GM23338 (cell line): ENCODE measurements around the gene MYH4. TPM values are rescaled to one million over a fixed set of nuclear protein-coding genes. Genes with fewer than 3 reads are reported as not detected.
A peak's percentile ranks its signal among the peaks of the same experiment; 100 is the strongest.

ENCODE experiments used
- ATAC-seq: fragments of 200-7000 bp; cut with Tn5 transposase; 3 replicates; pipeline ENCODE4 v1.9.1; 2020
- DNase-seq: peaks from one replicate; pipeline ENCODE4 v3.0.0-alpha.2; 2015; ENCODE audit warnings: low spot score
- H2AFZ ChIP-seq: fragments of 200-600 bp; sonication (generic); 2 replicates; pipeline ENCODE4 v1.8.0; 2016; ENCODE audit warnings: antibody characterized with exemption, mild to moderate bottlenecking, moderate library complexity
- H3F3A ChIP-seq: fragments of 200-600 bp; sonication (generic); replicated peaks from 2 replicates; pipeline ENCODE4 v1.8.0; 2017; ENCODE audit warnings: antibody characterized with exemption, mixed run types, low read depth
- H3K27ac ChIP-seq: fragments of 200-600 bp; sonication (generic); 2 replicates; pipeline ENCODE4 v1.6.1; 2016; ENCODE audit warnings: low read depth
- H3K27me3 ChIP-seq: fragments of 200-600 bp; sonication (generic); 2 replicates; pipeline ENCODE4 v1.8.0; 2016; ENCODE audit warnings: mild to moderate bottlenecking, mixed run types, moderate library complexity; ENCODE audit not compliant: insufficient read depth
- H3K36me3 ChIP-seq: fragments of 200-600 bp; sonication (generic); 2 replicates; pipeline ENCODE4 v1.8.0; 2016; ENCODE audit warnings: mild to moderate bottlenecking; ENCODE audit not compliant: insufficient read depth
- H3K4me1 ChIP-seq: fragments of 200-600 bp; sonication (generic); 2 replicates; pipeline ENCODE4 v1.8.0; 2016; ENCODE audit warnings: mild to moderate bottlenecking, moderate library complexity; ENCODE audit not compliant: insufficient read depth
- H3K4me2 ChIP-seq: fragments of 200-600 bp; sonication (generic); 2 replicates; pipeline ENCODE4 v1.7.1; 2017; ENCODE audit warnings: mixed run types
- H3K4me3 ChIP-seq: fragments of 200-600 bp; sonication (generic); 2 replicates; pipeline ENCODE4 v1.6.1; 2016; ENCODE audit warnings: mixed run types
- H3K79me2 ChIP-seq: fragments of 200-600 bp; sonication (generic); replicated peaks from 2 replicates; pipeline ENCODE4 v1.8.0; 2017; ENCODE audit warnings: mild to moderate bottlenecking; ENCODE audit not compliant: insufficient read depth
- H3K9me2 ChIP-seq: fragments of 200-600 bp; sonication (generic); 2 replicates; pipeline ENCODE4 v1.8.0; 2017; ENCODE audit not compliant: insufficient read depth
- H4K20me1 ChIP-seq: fragments of 200-600 bp; sonication (generic); replicated peaks from 2 replicates; pipeline ENCODE4 v1.8.0; 2017; ENCODE audit warnings: mild to moderate bottlenecking; ENCODE audit not compliant: insufficient read depth
- H3K27ac Mint-ChIP-seq: 2 replicates; pipeline ENCODE4 v1.8.0; 2020; ENCODE audit warnings: inconsistent platforms, mild to moderate bottlenecking, moderate library complexity, mixed read lengths
- H3K27me3 Mint-ChIP-seq: 3 replicates; pipeline ENCODE4 v1.8.0; 2022; ENCODE audit warnings: low read depth, mild to moderate bottlenecking, moderate library complexity, mixed read lengths, inconsistent platforms; ENCODE audit not compliant: insufficient read depth, poor library complexity
- H3K36me3 Mint-ChIP-seq: 3 replicates; pipeline ENCODE4 v1.8.0; 2021; ENCODE audit warnings: low read depth, mild to moderate bottlenecking, inconsistent platforms, moderate library complexity, mixed read lengths
- H3K4me1 Mint-ChIP-seq: 3 replicates; pipeline ENCODE4 v1.8.0; 2020; ENCODE audit warnings: mild to moderate bottlenecking, inconsistent platforms, mixed read lengths
- H3K4me3 Mint-ChIP-seq: 3 replicates; pipeline ENCODE4 v1.8.0; 2021; ENCODE audit warnings: moderate library complexity, mild to moderate bottlenecking, inconsistent platforms, mixed read lengths
- H3K9me3 Mint-ChIP-seq: 3 replicates; pipeline ENCODE4 v1.8.0; 2020; ENCODE audit warnings: moderate library complexity, mild to moderate bottlenecking, inconsistent platforms, mixed read lengths
- POLR2AphosphoS5 ChIP-seq: IDR thresholded peaks from 2 replicates; pipeline ENCODE4 v1.6.1; 2016; ENCODE audit warnings: antibody characterized with exemption, low read depth
- ZNF114 ChIP-seq: fragments of 250-450 bp; sonication (Bioruptor Pico); IDR thresholded peaks from 2 replicates; pipeline ENCODE4 v1.5.0; 2020; ENCODE audit warnings: mild to moderate bottlenecking, moderate library complexity
- polyA plus RNA-seq: library from polyadenylated mRNA; unstranded; fragments of >200 nt; fragmentation: Nextera tagmentation; extraction: Ambion mirVana; gene quantifications from 2 replicates; pipeline ENCODE4 v1.2.1, GENCODE V29; 2016
- total RNA-seq: library from RNA; depleted of rRNA; stranded (reverse); fragments of >200 nt; shearing (Covaris generic); gene quantifications from 2 replicates; pipeline ENCODE4 v1.2.3, GENCODE V29; 2014
- TF ChIP-seq, protein P1 (sequence below): fragments of 250-450 bp; sonication (Bioruptor Pico); IDR thresholded peaks from 2 replicates; pipeline ENCODE4 v1.5.0; 2020; ENCODE audit warnings: mild to moderate bottlenecking, moderate library complexity
- TF ChIP-seq, protein P2 (sequence below), 2 experiments: fragments of 200-600 bp in 1 of 2; sonication (generic) in 1 of 2; conservative IDR thresholded peaks; 2 replicates each; pipeline versions ENCODE4 v1.5.1 to v1.6.1; 2016 to 2017; ENCODE audit warnings: antibody characterized with exemption in 2 of 2, low read depth in 2 of 2, mild to moderate bottlenecking in 2 of 2, moderate library complexity in 1 of 2

MYH4 gene
- total and polyA plus RNA-seq, 2 experiments from 2014 or later: not detected

DNA sequence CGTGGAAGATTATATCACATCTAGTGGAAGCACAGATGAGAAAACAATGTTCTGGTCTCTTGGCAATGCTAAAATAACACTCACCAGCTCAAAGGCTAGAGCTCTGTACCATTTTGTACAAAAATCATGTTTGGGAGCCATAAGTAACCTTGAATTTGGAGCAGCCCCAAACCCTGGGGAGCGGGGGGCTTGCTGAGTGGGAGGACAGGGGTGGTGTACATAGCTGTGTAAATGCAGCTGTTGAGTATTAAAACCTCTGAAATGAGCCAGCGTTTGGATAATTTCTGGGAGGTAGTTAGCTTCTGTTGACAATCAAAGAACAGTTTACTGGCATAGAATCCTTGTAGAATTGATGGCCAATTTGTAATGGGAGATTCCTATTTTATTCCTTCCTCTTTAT lies 51.9 kb downstream of the MYH4 start:
- H3K4me3 ChIP-seq: no peak overlapping the region
- H3K27ac Mint-ChIP-seq: peak overlapping the region; percentile 89
- no peak for ATAC-seq
- H3K9me2 ChIP-seq: no peaks in the 10 kb centered on the region
- H3K27me3 Mint-ChIP-seq: no peaks in the 10 kb centered on the region
- no peaks in the 10 kb centered on the region for H3F3A ChIP-seq
- H3K36me3 ChIP-seq: no peaks in the 10 kb centered on the region
- no peaks in the 10 kb centered on the region for H3K27me3 ChIP-seq
- no peaks in the 10 kb centered on the region for H3K79me2 ChIP-seq
- no peak overlapping the region for H3K4me3 Mint-ChIP-seq
- no peak overlapping the region for H3K4me2 ChIP-seq
- H3K9me3 Mint-ChIP-seq: no peaks in the 10 kb centered on the region
- H3K4me1 Mint-ChIP-seq: peaks cover 30% of the 10 kb centered on the region
- H2AFZ ChIP-seq: peak overlapping the region; percentile 28; the same call in 1 of the 2 replicates
- no peaks in the 10 kb centered on the region for H3K36me3 Mint-ChIP-seq
- TF ChIP-seq, protein P1, sequence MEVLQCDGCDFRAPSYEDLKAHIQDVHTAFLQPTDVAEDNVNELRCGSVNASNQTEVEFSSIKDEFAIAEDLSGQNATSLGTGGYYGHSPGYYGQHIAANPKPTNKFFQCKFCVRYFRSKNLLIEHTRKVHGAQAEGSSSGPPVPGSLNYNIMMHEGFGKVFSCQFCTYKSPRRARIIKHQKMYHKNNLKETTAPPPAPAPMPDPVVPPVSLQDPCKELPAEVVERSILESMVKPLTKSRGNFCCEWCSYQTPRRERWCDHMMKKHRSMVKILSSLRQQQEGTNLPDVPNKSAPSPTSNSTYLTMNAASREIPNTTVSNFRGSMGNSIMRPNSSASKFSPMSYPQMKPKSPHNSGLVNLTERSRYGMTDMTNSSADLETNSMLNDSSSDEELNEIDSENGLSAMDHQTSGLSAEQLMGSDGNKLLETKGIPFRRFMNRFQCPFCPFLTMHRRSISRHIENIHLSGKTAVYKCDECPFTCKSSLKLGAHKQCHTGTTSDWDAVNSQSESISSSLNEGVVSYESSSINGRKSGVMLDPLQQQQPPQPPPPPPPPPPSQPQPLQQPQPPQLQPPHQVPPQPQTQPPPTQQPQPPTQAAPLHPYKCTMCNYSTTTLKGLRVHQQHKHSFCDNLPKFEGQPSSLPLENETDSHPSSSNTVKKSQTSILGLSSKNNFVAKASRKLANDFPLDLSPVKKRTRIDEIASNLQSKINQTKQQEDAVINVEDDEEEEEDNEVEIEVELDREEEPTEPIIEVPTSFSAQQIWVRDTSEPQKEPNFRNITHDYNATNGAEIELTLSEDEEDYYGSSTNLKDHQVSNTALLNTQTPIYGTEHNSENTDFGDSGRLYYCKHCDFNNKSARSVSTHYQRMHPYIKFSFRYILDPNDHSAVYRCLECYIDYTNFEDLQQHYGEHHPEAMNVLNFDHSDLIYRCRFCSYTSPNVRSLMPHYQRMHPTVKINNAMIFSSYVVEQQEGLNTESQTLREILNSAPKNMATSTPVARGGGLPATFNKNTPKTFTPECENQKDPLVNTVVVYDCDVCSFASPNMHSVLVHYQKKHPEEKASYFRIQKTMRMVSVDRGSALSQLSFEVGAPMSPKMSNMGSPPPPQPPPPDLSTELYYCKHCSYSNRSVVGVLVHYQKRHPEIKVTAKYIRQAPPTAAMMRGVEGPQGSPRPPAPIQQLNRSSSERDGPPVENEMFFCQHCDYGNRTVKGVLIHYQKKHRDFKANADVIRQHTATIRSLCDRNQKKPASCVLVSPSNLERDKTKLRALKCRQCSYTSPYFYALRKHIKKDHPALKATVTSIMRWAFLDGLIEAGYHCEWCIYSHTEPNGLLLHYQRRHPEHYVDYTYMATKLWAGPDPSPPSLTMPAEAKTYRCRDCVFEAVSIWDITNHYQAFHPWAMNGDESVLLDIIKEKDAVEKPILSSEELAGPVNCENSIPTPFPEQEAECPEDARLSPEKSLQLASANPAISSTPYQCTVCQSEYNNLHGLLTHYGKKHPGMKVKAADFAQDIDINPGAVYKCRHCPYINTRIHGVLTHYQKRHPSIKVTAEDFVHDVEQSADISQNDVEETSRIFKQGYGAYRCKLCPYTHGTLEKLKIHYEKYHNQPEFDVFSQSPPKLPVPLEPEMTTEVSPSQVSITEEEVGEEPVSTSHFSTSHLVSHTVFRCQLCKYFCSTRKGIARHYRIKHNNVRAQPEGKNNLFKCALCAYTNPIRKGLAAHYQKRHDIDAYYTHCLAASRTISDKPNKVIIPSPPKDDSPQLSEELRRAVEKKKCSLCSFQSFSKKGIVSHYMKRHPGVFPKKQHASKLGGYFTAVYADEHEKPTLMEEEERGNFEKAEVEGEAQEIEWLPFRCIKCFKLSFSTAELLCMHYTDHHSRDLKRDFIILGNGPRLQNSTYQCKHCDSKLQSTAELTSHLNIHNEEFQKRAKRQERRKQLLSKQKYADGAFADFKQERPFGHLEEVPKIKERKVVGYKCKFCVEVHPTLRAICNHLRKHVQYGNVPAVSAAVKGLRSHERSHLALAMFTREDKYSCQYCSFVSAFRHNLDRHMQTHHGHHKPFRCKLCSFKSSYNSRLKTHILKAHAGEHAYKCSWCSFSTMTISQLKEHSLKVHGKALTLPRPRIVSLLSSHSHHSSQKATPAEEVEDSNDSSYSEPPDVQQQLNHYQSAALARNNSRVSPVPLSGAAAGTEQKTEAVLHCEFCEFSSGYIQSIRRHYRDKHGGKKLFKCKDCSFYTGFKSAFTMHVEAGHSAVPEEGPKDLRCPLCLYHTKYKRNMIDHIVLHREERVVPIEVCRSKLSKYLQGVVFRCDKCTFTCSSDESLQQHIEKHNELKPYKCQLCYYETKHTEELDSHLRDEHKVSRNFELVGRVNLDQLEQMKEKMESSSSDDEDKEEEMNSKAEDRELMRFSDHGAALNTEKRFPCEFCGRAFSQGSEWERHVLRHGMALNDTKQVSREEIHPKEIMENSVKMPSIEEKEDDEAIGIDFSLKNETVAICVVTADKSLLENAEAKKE (CRISPR knock-in tag): no peak
- TF ChIP-seq POLR2AphosphoS5 (no peak), ZNF114 (no peak)
- peaks cover 24% of the 10 kb centered on the region for H3K4me1 ChIP-seq
- no peaks in the 10 kb centered on the region for H4K20me1 ChIP-seq
- DNase-seq: no peak
- no peak overlapping the region for H3K27ac ChIP-seq

DNA sequence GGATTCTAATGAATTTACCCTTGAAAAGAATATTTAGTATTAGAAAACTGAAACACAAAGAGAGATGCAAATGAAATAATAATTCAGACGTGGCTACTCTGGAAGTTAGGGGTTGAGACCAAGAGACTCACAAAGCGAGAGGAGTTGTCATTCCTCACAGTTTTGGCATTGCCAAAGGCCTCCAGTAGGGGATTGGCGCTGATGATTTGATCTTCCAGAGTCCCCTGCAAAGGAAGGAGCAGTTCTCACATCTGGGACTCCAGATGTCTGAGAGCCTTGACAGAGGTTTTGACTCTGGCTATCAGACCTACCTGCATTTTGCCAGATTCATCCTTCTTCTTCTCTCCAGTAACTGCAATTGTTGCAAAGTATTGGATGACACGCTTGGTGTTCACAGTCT lies 54.2 kb downstream of the MYH4 start:
- Histone ChIP-seq H3K27me3 (no peaks in the 10 kb centered on the region), H3K36me3 (no peaks in the 10 kb centered on the region), H3F3A (no peaks in the 10 kb centered on the region), H3K9me2 (no peaks in the 10 kb centered on the region), H3K4me3 (no peak overlapping the region), H2AFZ (no peak overlapping the region), H3K79me2 (no peaks in the 10 kb centered on the region), H4K20me1 (no peaks in the 10 kb centered on the region), H3K4me1 (peaks cover 21% of the 10 kb centered on the region), H3K4me2 (no peak overlapping the region), H3K27ac (no peak overlapping the region)
- peak; percentile 47 for DNase-seq
- H3K36me3 Mint-ChIP-seq: no peaks in the 10 kb centered on the region
- peaks cover 29% of the 10 kb centered on the region for H3K4me1 Mint-ChIP-seq
- ATAC-seq: peak; percentile 50; the same call in 2 of the 3 replicates
- no peaks in the 10 kb centered on the region for H3K9me3 Mint-ChIP-seq
- no peak for TF ChIP-seq ZNF114
- TF ChIP-seq, protein P2, sequence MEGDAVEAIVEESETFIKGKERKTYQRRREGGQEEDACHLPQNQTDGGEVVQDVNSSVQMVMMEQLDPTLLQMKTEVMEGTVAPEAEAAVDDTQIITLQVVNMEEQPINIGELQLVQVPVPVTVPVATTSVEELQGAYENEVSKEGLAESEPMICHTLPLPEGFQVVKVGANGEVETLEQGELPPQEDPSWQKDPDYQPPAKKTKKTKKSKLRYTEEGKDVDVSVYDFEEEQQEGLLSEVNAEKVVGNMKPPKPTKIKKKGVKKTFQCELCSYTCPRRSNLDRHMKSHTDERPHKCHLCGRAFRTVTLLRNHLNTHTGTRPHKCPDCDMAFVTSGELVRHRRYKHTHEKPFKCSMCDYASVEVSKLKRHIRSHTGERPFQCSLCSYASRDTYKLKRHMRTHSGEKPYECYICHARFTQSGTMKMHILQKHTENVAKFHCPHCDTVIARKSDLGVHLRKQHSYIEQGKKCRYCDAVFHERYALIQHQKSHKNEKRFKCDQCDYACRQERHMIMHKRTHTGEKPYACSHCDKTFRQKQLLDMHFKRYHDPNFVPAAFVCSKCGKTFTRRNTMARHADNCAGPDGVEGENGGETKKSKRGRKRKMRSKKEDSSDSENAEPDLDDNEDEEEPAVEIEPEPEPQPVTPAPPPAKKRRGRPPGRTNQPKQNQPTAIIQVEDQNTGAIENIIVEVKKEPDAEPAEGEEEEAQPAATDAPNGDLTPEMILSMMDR (conservative IDR thresholded peaks at IDR 0.05; ENCODE audit: low read depth in 2 of 2): 0 out of 4 replicates have a peak, but pooled peaks of 1 of the 2 experiments have one; percentile 29
- no peak overlapping the region for H3K4me3 Mint-ChIP-seq
- no peaks in the 10 kb centered on the region for H3K27me3 Mint-ChIP-seq
- no peak overlapping the region for H3K27ac Mint-ChIP-seq
